Osteocyte (in vitro differentiated cells): Measurements from ENCODE around the gene MRPL9. TPM values are rescaled to one million over a fixed set of nuclear protein-coding genes. Genes with fewer than 3 reads are reported as not detected.
"Not testable (repeated sequence)": the region's sequence is repeated elsewhere in the genome, so short reads cannot be mapped to it uniquely, and the experiment has no call there.

Experiments used
- DNase-seq: peaks from one replicate; pipeline ENCODE4 v3.0.0; 2021; ENCODE audit warnings: mixed read lengths; ENCODE audit not compliant: unreplicated experiment; ENCODE audit errors: extremely low spot score
- H3K27ac Mint-ChIP-seq: one replicate; pipeline ENCODE4 v1.8.0; 2021; ENCODE audit warnings: mild to moderate bottlenecking, mixed read lengths; ENCODE audit not compliant: unreplicated experiment
- H3K27me3 Mint-ChIP-seq: one replicate; pipeline ENCODE4 v1.8.0; 2021; ENCODE audit warnings: mixed read lengths; ENCODE audit not compliant: unreplicated experiment
- H3K36me3 Mint-ChIP-seq: one replicate; pipeline ENCODE4 v1.8.0; 2021; ENCODE audit warnings: mixed read lengths; ENCODE audit not compliant: unreplicated experiment
- H3K4me1 Mint-ChIP-seq: one replicate; pipeline ENCODE4 v1.8.0; 2021; ENCODE audit warnings: mixed read lengths; ENCODE audit not compliant: unreplicated experiment
- H3K4me3 Mint-ChIP-seq: one replicate; pipeline ENCODE4 v1.8.0; 2021; ENCODE audit warnings: mild to moderate bottlenecking, moderate library complexity, mixed read lengths; ENCODE audit not compliant: unreplicated experiment
- H3K9me3 Mint-ChIP-seq: one replicate; pipeline ENCODE4 v1.8.0; 2021; ENCODE audit warnings: mixed read lengths; ENCODE audit not compliant: unreplicated experiment
- CTCF ChIP-seq: fragments of 200-600 bp; sonication (generic); IDR thresholded peaks from 2 replicates; pipeline ENCODE4 v1.5.0; 2021; ENCODE audit warnings: antibody characterized with exemption, mild to moderate bottlenecking, moderate library complexity
- total RNA-seq: library from RNA; stranded (reverse); gene quantifications from 2 replicates; pipeline ENCODE4 v1.2.1, GENCODE V29; 2021

MRPL9 gene
- total RNA-seq, 1 donor from 2014 or later = 67.4 TPM

- H3K27ac Mint-ChIP-seq = no peak overlapping the region
- H3K27me3 Mint-ChIP-seq = no peaks in the 10 kb centered on the region
- H3K36me3 Mint-ChIP-seq = peaks cover 2% of the 10 kb centered on the region
- H3K4me1 Mint-ChIP-seq = no peaks in the 10 kb centered on the region
- H3K4me3 Mint-ChIP-seq = no peak overlapping the region
- TF ChIP-seq CTCF = no peak
- H3K9me3 Mint-ChIP-seq = no peaks in the 10 kb centered on the region
- no peak for DNase-seq
These were observed 14.0 kb upstream of the MRPL9 start for GRCh38 chr1:151777317-151777716.

DNA sequence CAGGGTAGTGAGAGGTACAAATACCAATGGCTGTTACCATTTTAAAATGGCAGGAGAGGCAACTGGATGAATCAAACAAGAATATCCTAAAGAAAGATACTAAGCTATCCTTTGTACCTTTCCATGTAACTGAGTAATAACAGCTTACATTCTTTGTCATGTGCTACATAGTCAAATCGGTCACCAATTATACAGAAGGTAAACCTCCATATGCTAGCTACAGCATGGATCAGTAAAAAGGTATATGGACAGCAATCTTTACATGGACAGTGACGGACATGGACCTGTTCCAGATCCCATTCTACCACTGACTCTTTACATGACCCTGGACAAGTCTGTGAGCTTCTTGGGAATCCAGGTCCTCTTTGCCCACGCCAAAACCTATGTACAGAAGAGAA, 13.4 kb upstream of the MRPL9 start:
- no peak for TF ChIP-seq CTCF
- Mint-ChIP-seq H3K27me3 (no peaks in the 10 kb centered on the region), H3K9me3 (no peaks in the 10 kb centered on the region), H3K4me3 (no peak overlapping the region), H3K36me3 (peaks cover 2% of the 10 kb centered on the region), H3K4me1 (no peaks in the 10 kb centered on the region), H3K27ac (no peak overlapping the region)
- no peak for DNase-seq

DNA sequence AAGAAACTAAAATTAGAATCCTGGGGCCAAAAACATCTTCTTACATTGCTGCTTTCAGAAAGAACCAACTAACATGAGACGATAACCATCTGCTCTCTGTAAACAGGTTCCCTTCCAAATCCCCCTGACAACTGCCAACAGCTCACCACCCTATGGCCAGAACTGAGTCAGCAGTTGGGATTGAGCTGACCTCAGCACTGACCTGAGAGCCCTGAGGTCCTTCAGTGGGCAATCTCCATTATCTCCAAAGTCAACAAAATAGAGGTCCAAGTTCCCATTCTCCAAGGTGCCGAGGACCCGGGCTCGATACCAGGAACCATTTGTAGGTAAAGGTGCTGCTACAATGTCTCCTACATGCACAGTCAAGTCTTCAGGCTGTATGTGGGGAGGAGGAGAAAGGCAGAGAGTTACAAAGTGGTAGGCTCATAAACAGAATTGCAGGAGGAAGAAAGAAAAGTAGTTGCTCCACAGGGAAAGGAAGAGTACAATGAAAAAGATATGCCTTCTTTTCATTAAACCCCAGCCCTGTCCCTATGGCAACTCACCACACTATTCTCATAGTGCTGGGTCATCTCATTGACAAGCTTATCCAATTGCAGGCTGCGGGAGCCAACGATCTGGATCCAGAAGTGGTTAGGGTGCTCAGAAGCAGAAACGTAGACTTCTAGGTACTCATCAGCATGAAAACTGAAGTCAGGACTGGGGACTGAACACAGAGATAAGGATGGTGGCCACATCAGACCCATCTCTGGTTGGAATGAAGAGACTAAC, 12.8 kb upstream of the MRPL9 start:
- Mint-ChIP-seq H3K4me3 (no peak overlapping the region), H3K27me3 (no peaks in the 10 kb centered on the region), H3K36me3 (no peaks in the 10 kb centered on the region), H3K27ac (no peak overlapping the region), H3K4me1 (no peaks in the 10 kb centered on the region), H3K9me3 (no peaks in the 10 kb centered on the region)
- TF ChIP-seq CTCF = no peak
- no peak for DNase-seq

DNA sequence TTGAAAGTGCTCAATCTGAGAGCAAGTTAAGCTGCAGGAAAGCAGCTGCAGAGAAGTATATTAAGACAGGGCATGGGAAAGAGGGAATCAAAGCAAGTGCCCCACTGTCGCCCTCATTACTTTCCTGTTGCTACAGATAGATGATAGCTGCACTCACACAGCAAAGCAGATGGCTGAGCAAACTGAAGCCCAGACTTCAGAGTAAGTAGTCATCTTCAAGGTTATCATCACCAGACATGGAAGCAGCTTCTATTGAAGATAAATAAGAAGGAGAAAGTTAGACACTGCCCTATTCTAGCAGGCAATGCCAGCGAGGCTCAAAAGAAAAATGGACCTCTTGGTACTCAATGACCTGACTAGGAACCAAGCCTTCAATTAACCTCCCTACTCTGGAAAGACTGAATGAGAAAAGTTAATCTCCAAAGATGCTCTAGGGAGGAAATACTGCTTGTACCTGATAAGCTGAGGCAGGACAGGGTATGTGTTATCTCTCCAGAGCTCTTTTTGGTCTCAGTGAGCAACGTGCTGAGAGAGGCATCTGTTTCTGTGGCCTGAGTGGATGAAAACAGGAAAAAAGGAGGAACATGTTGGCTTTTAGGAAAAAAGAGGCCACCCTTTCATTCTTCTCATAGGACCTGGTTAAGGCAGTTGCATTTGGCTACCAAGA, 11.1 kb upstream of the MRPL9 start:
- no peak for DNase-seq
- H3K36me3 Mint-ChIP-seq = no peaks in the 10 kb centered on the region
- no peak overlapping the region for H3K4me3 Mint-ChIP-seq
- H3K4me1 Mint-ChIP-seq = no peaks in the 10 kb centered on the region
- no peak overlapping the region for H3K27ac Mint-ChIP-seq
- H3K9me3 Mint-ChIP-seq = no peaks in the 10 kb centered on the region
- no peaks in the 10 kb centered on the region for H3K27me3 Mint-ChIP-seq
- no peak for TF ChIP-seq CTCF

GRCh38 chr1:151773702-151774101, 10.4 kb upstream of the MRPL9 start:
- no peaks in the 10 kb centered on the region for H3K9me3 Mint-ChIP-seq
- TF ChIP-seq CTCF = no peak
- H3K4me3 Mint-ChIP-seq = no peak overlapping the region
- no peaks in the 10 kb centered on the region for H3K27me3 Mint-ChIP-seq
- no peaks in the 10 kb centered on the region for H3K36me3 Mint-ChIP-seq
- no peak overlapping the region for H3K27ac Mint-ChIP-seq
- no peaks in the 10 kb centered on the region for H3K4me1 Mint-ChIP-seq
- no peak for DNase-seq

- not testable (repeated sequence) for H3K27ac Mint-ChIP-seq, H3K4me3 Mint-ChIP-seq, H3K36me3 Mint-ChIP-seq, H3K4me1 Mint-ChIP-seq, H3K9me3 Mint-ChIP-seq, H3K27me3 Mint-ChIP-seq
- DNase-seq = peak; percentile 81
These were observed 6.0 kb upstream of the MRPL9 start for GRCh38 chr1:151769270-151769669.

- H3K27ac Mint-ChIP-seq, DNase-seq, H3K9me3 Mint-ChIP-seq, H3K27me3 Mint-ChIP-seq, H3K4me3 Mint-ChIP-seq, H3K36me3 Mint-ChIP-seq: not testable (repeated sequence)
- peaks cover 10% of the 10 kb centered on the region for H3K4me1 Mint-ChIP-seq
These were observed 5.2 kb upstream of the MRPL9 start for GRCh38 chr1:151768351-151769066.
